Measurements from ENCODE around the gene TPK1. TPM values are rescaled to one million over a fixed set of nuclear protein-coding genes. Genes with fewer than 3 reads are reported as not detected.

Gene TPK1
- total RNA-seq, 1 experiment from 2014 or later = 3.3 TPM

- intact Hi-C loops (cut with micrococcal nuclease; ENCODE audit: unreplicated experiment) (no loop called here), in situ Hi-C loops (cut with HindIII; ENCODE audit: low pct_unique_long_range_greater_than_20kb, low sequenced_read_pairs) (no loop called here)
- DNase-seq (ENCODE audit: low read depth, low spot score) (no peak), ATAC-seq (no peak)
- H3K4me3 ChIP-seq (ENCODE audit: low read depth in 2 of 2, low read length in 2 of 2) = no peak overlapping the region
- no peaks in the 10 kb centered on the region for H3K4me1 ChIP-seq (ENCODE audit: control insufficient read depth, insufficient read depth, low read length)
- no TSS peak for BruUV-seq (replicated peaks)
- no peak overlapping the region for H3K27ac ChIP-seq (ENCODE audit: low read length)
- H3K36me3 ChIP-seq (ENCODE audit: control insufficient read depth, insufficient read depth, low read length) = no peaks in the 10 kb centered on the region; the same call in 1 of the 2 replicates
- ChIA-PET CTCF (no interaction called here), POLR2A (no interaction called here)
- H3K9me3 ChIP-seq (ENCODE audit: control insufficient read depth, insufficient read depth, low read depth, low read length) = no peaks in the 10 kb centered on the region
- TF ChIP-seq POLR2AphosphoS5 (IDR thresholded peaks at IDR 0.05; ENCODE audit: low read depth, low read length) = no peak
- TF ChIP-seq CTCF (IDR thresholded peaks at IDR 0.05) = no peak
- no peak for TF ChIP-seq TCF7L2 (IDR thresholded peaks at IDR 0.05; ENCODE audit: low read depth, low read length)
- no peak for TF ChIP-seq SIN3A (IDR thresholded peaks at IDR 0.05; ENCODE audit: borderline replicate concordance, insufficient read depth, low read depth, low read length)
- no peak for TF ChIP-seq REST (IDR thresholded peaks at IDR 0.05; ENCODE audit: insufficient read depth in 1 of 2, low read depth in 2 of 2, low read length in 1 of 2)
- no peaks in the 10 kb centered on the region for H3K27me3 ChIP-seq (ENCODE audit: control insufficient read depth, insufficient read depth, low read length)
Observed at GRCh38 chr7:144524271-144524670, 311.6 kb downstream of the TPK1 start.

- POLR2A ChIA-PET = interaction anchor here (0.5 kb wide), 1 partner anchor 1132 kb away, joined by 3 read pairs; no protein-coding TSS in a partner anchor
- in situ Hi-C loops (cut with HindIII; ENCODE audit: low pct_unique_long_range_greater_than_20kb, low sequenced_read_pairs) = no loop called here
Observed at GRCh38 chr7:144523621-144524020, 312.2 kb downstream of the TPK1 start.

More at GRCh38 chr7:144523621-144524020, 312.2 kb downstream of the TPK1 start:
- Histone ChIP-seq H3K36me3 (ENCODE audit: control insufficient read depth, insufficient read depth, low read length) (no peaks in the 10 kb centered on the region; the same call in 1 of the 2 replicates), H3K4me1 (ENCODE audit: control insufficient read depth, insufficient read depth, low read length) (no peaks in the 10 kb centered on the region), H3K9me3 (ENCODE audit: control insufficient read depth, insufficient read depth, low read depth, low read length) (no peaks in the 10 kb centered on the region), H3K4me3 (ENCODE audit: low read depth in 2 of 2, low read length in 2 of 2) (no peak overlapping the region), H3K27me3 (ENCODE audit: control insufficient read depth, insufficient read depth, low read length) (no peaks in the 10 kb centered on the region), H3K27ac (ENCODE audit: low read length) (no peak overlapping the region)
- ATAC-seq (no peak), DNase-seq (ENCODE audit: low read depth, low spot score) (no peak)
- TF ChIP-seq CTCF (IDR thresholded peaks at IDR 0.05) (no peak), TCF7L2 (IDR thresholded peaks at IDR 0.05; ENCODE audit: low read depth, low read length) (no peak), SIN3A (IDR thresholded peaks at IDR 0.05; ENCODE audit: borderline replicate concordance, insufficient read depth, low read depth, low read length) (no peak), REST (IDR thresholded peaks at IDR 0.05; ENCODE audit: insufficient read depth in 1 of 2, low read depth in 2 of 2, low read length in 1 of 2) (no peak), POLR2AphosphoS5 (IDR thresholded peaks at IDR 0.05; ENCODE audit: low read depth, low read length) (no peak)
- BruUV-seq (replicated peaks) = no TSS peak
- CTCF ChIA-PET = no interaction called here
- intact Hi-C loops (cut with micrococcal nuclease; ENCODE audit: unreplicated experiment) = no loop called here

All from Panc1 (cell line).